ENCODE measurements around the gene NEO1.

- TF ChIP-seq ZFX (CRISPR knock-in tag; IDR thresholded peaks at IDR 0.05; ENCODE audit: low read depth) (no peak), MAZ (IDR thresholded peaks at IDR 0.05; ENCODE audit: borderline replicate concordance, low read depth, low read length) (no peak), MAZ (CRISPR knock-in tag; IDR thresholded peaks at IDR 0.05; ENCODE audit: low read depth) (no peak), BRD4 (CRISPR knock-in tag; IDR thresholded peaks at IDR 0.05) (no peak), TFDP2 (CRISPR knock-in tag; IDR thresholded peaks at IDR 0.05) (no peak), SNAPC5 (CRISPR knock-in tag; IDR thresholded peaks at IDR 0.05; ENCODE audit: borderline replicate concordance) (no peak), ATF2 (CRISPR knock-in tag; IDR thresholded peaks at IDR 0.05) (no peak), NCOA5 (CRISPR knock-in tag; IDR thresholded peaks at IDR 0.05) (no peak), ZNF232 (CRISPR knock-in tag; IDR thresholded peaks at IDR 0.05; ENCODE audit: borderline replicate concordance) (no peak), NFYB (CRISPR knock-in tag; IDR thresholded peaks at IDR 0.05) (no peak), HMGXB3 (CRISPR knock-in tag; IDR thresholded peaks at IDR 0.05; ENCODE audit: borderline replicate concordance) (no peak), IKZF1 (IDR thresholded peaks at IDR 0.05) (no peak), CTCF (CRISPR knock-in tag; IDR thresholded peaks at IDR 0.05) (no peak), ARID2 (CRISPR knock-in tag; IDR thresholded peaks at IDR 0.05; ENCODE audit: borderline replicate concordance) (no peak)
These were observed 12.9 kb downstream of the NEO1 start for GRCh38 chr15:73065114-73065513.
